Activated naive CD8-positive, alpha-beta T cell (primary cell): ENCODE data around the gene KCNK17.
A peak's percentile ranks its signal among the peaks of the same experiment; 100 is the strongest.

Source experiments
- H3K27ac Mint-ChIP-seq: one replicate; pipeline ENCODE4 v1.8.0; 2021; ENCODE audit warnings: mixed read lengths
- H3K27me3 Mint-ChIP-seq: one replicate; pipeline ENCODE4 v1.8.0; 2021; ENCODE audit warnings: mixed read lengths
- H3K36me3 Mint-ChIP-seq: one replicate; pipeline ENCODE4 v1.8.0; 2021; ENCODE audit warnings: mixed read lengths
- H3K4me1 Mint-ChIP-seq: one replicate; pipeline ENCODE4 v1.8.0; 2021; ENCODE audit warnings: low read depth, mixed read lengths
- H3K4me3 Mint-ChIP-seq: one replicate; pipeline ENCODE4 v1.8.0; 2021; ENCODE audit warnings: mild to moderate bottlenecking, mixed read lengths
- H3K9me3 Mint-ChIP-seq: one replicate; pipeline ENCODE4 v1.8.0; 2021; ENCODE audit warnings: low read depth, mixed read lengths

KCNK17 gene, protein sequence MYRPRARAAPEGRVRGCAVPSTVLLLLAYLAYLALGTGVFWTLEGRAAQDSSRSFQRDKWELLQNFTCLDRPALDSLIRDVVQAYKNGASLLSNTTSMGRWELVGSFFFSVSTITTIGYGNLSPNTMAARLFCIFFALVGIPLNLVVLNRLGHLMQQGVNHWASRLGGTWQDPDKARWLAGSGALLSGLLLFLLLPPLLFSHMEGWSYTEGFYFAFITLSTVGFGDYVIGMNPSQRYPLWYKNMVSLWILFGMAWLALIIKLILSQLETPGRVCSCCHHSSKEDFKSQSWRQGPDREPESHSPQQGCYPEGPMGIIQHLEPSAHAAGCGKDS

DNA sequence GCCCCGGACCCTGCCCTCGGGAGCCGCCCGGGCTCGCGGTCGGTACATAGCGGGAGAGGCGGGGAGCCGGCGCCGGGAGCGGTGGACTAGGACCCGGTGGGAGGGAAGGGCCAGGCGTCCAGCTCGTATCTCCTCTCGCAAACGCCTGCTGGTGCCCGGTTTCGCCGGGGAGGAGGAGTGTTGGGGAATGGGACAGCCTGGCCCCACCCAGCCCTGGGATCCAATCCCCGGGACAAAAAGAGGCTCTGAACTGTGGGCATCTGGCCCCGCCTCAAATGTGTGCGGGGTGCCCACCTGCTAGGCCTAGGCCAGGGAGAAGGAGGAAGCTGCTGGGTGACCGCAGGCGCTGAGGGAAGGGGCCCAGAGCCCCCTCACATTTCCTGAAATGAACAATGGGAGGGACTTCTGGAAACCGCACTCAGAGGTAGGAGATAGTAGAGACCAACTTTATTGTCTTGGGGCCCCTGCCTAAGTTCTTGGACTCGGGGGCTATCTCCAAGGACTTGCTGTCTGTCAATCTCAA lies at the start of gene KCNK17:
Gene KCNK17, minus strand, starts transcription at position 147 of the 523 bp plus-strand sequence. Its CDS starts 99 bp downstream, at position 48.
- Mint-ChIP-seq H3K4me1 (peaks cover 2% of the 10 kb centered on the region), H3K36me3 (no peaks in the 10 kb centered on the region), H3K27ac (no peak within 1 kb of the TSS), H3K9me3 (no peaks in the 10 kb centered on the region), H3K27me3 (peaks cover 23% of the 10 kb centered on the region), H3K4me3 (peak within 1 kb of the TSS; percentile 27)

DNA sequence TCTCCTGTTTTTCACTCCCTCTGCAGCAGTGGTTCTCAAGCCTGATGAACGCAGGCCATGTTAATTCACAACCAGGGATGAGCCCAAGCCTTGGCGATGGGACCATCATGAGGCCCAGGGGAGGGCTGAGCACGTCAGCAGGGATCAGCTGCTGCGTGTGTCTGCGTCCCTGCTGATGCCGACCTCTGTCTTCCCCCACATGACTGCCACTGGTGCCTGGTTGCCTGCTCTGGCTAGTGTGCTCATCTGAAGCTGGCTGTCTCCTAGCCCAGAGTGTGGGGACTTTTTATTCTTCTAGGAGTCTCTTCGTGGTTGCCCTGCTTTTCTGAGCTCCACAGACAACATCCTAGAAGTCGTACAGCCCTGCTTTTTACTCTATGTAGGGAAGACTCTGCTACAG lies 49.1 kb upstream of the KCNK17 start:
- Mint-ChIP-seq H3K27ac (no peak overlapping the region), H3K36me3 (no peaks in the 10 kb centered on the region), H3K4me1 (peaks cover 5% of the 10 kb centered on the region), H3K4me3 (no peak overlapping the region), H3K9me3 (no peaks in the 10 kb centered on the region), H3K27me3 (peaks cover 4% of the 10 kb centered on the region)

DNA sequence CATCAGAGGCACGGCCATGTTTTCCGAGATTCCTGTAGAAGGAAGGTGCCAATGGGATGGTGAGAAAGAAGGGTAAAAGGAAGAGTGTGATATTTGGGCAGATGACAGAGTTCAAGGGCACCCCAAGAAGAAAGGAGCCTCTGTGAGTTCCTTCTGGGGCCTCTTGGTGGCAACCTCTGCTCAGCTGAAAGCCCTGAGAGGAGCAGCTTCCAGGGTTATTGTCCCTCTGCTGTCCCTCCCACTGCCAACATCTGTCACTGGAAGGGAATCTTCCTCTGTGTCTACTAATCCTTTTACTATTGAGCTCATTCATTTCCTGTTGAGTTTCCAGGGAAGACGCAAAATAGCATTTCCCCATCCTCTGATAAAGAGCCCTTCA lies 48.3 kb upstream of the KCNK17 start:
- no peaks in the 10 kb centered on the region for H3K36me3 Mint-ChIP-seq
- H3K9me3 Mint-ChIP-seq: no peaks in the 10 kb centered on the region
- peaks cover 5% of the 10 kb centered on the region for H3K4me1 Mint-ChIP-seq
- no peak overlapping the region for H3K4me3 Mint-ChIP-seq
- H3K27ac Mint-ChIP-seq: no peak overlapping the region
- peaks cover 4% of the 10 kb centered on the region for H3K27me3 Mint-ChIP-seq

DNA sequence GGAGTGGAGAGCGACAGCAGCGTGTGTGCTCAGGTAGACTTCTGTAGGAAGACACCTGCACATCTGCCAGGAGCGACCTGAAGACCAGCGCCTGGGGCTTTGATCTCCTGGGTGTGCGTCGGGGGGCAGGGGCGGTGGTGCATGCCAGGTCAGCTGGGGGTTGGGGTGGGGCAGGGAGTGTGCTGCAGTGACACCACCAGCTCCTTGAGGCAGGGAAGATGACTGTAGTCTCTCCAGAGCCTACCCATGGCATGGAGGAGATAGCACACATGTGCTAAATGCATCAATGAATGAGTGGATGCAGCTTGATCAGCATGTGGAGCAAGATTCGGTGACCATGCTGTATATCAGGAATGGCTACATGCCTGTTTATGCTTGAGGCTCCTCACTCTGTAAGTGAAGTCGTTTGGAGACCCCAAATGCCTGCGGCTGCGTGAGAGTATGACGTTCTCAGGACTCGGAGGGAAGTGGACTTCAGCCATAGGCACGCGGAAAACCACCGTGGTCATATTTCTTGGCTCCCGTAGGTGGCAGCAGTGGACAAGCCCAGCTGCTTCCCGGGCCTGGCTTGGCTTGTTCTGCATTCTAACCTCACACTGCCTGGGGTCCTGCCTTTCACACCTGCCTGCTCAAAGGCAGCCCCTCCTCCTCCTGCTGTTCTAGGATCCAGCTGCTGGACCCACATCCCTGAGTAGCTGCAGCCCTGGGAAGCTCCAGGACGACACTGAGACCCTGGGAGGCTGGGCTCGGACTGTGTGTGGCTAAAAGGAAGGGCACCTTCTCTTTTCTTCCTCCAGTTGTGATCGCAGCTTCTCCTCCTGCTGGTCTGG lies 47.7 kb upstream of the KCNK17 start:
- Mint-ChIP-seq H3K4me3 (no peak overlapping the region), H3K36me3 (no peaks in the 10 kb centered on the region), H3K4me1 (peaks cover 5% of the 10 kb centered on the region), H3K27me3 (peaks cover 4% of the 10 kb centered on the region), H3K27ac (no peak overlapping the region), H3K9me3 (no peaks in the 10 kb centered on the region)

DNA sequence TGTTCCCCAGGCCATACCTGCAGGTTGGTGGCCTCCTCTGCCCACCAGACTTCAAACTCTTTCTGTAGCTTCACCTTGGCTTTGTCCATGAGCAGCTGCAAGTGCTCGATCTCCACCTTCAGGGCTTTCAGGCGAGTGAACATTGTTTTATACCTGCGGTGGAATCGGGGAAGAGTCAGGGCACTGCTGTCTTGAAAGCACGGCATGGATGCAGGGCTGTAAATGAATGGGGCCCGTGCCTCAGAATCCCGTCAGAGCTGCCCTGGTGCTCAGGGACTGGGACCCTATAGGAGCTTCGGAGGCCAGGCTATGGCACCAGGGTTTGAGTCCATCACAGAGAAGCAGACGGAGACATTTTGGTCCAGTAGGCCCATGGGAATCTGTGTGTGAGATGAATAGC lies 46.2 kb upstream of the KCNK17 start:
- Mint-ChIP-seq H3K4me1 (peaks cover 5% of the 10 kb centered on the region), H3K4me3 (no peak overlapping the region), H3K9me3 (no peaks in the 10 kb centered on the region), H3K27ac (no peak overlapping the region), H3K36me3 (no peaks in the 10 kb centered on the region), H3K27me3 (peaks cover 4% of the 10 kb centered on the region)

DNA sequence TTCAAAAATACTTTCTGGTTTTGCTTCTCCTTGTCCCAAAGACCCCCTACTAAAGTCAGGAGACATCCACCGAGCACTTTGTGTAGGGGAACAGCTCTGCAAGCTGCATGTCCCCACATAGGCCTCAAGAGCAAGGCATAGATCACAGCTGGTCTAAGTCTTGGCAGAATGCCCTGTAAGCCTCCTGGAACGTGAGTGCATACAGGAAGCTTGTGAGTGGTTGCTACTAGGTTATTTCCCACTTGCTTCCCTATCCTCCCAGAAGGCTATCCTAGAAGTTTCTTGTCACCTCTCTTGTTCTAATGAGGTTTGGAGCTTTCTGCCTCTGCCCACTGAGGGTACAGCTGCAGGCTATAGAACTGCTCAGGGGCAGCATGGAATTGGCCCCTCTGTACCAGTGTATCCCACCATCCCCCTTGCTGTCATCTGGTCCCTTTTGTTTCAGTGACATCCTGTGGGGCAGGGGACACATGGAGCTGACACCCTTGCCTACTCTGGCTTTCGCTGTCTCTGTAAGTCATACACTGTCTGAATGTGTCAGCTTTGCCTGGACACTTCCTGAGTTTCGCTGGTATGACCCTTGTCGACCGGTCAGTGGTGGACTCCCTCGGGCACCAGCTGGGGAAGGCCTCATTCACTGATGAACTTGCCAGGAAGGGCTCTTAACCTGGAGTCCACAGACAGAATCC lies 43.9 kb upstream of the KCNK17 start:
- Mint-ChIP-seq H3K36me3 (no peaks in the 10 kb centered on the region), H3K27ac (no peak overlapping the region), H3K4me1 (peaks cover 5% of the 10 kb centered on the region), H3K27me3 (peaks cover 1% of the 10 kb centered on the region), H3K4me3 (no peak overlapping the region), H3K9me3 (no peaks in the 10 kb centered on the region)

DNA sequence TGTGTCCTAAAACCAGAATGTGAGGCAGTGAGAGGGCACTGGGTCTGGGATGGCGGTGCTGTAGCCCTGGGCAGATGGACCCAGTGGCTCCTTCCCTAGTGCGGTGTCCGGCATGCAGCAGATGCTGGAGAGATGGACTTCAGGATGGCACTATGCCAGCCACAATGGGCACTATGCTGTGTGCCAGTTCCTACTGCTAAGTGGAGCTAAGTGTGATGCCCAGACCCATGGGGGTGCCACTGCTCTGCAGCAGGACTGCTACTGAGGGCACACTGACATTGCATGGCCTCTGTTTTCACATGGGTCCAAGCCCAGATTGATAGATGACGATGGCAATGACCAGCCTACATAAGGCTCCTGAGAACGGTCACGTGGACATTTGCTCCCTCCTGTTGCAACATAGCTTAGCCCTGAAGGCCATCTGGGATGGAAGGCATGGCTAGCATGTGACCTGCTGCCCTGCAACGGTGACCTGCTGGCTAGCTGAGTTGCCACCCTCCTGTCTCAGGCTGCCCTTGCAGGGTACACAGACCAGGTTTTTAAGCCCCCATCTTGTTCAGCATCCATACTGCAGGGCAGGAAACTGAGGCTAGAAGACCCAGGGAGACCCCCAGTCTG lies 39.6 kb upstream of the KCNK17 start:
- Mint-ChIP-seq H3K4me1 (no peaks in the 10 kb centered on the region), H3K9me3 (no peaks in the 10 kb centered on the region), H3K27me3 (no peaks in the 10 kb centered on the region), H3K36me3 (no peaks in the 10 kb centered on the region), H3K27ac (no peak overlapping the region), H3K4me3 (no peak overlapping the region)

DNA sequence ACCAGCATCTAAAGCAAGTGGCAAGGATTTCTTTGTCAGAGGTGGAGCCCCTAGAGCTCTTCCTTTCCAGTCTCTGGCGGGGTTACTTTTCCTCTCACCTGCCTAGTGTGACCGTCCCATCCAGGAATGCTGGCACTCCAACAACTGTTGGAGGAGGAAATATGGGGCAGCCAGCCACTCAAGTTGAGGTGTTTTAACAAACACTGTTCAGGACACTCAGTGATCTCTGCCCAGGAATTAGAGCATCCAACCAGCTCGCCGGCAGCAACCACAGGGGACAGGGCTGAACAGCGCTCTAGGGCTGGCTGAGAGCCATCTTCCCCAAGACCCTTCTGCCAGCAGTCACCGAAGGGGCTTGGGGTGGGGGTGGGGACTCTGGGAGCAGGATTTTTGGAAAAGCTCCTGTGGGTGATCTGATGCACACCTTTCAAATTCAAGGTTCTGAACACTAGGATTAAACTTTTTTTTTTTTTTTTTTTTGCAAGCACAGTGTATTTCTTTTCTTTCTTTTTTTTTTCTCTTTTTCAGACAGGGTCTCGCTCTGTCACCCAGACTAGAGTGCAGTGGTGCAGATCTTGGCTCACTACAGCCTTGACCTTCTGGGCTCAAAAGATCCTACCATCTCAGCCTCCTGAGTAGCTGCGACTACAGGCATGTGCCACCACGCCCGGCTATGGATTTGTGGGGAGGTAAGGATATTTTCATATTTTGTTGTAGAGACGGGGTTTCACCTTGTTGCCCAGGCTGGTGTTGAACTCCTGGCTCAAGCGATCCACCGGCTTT lies 36.7 kb upstream of the KCNK17 start:
- Mint-ChIP-seq H3K36me3 (no peaks in the 10 kb centered on the region), H3K27ac (no peak overlapping the region), H3K27me3 (no peaks in the 10 kb centered on the region), H3K4me1 (no peaks in the 10 kb centered on the region), H3K4me3 (no peak overlapping the region), H3K9me3 (no peaks in the 10 kb centered on the region)

DNA sequence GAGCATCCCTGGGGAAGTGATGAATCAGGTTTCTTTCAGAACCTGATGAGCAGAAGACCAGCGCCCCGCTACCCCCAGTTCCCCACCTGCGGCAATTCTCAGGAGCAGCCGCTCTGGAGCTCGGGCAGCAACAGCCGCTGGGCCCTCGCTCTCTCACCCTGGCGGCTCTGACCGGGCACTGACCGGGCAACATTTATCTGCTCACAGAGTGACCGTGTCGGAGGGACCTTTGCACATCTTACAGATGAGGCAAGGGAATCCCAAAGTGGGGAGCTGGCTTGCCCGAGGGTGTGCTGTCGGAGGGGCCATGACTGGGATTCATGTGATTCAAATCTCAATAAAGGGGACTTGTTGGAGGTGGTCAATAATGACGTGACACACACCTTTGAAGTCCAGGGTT lies 34.5 kb upstream of the KCNK17 start:
- Mint-ChIP-seq H3K27me3 (no peaks in the 10 kb centered on the region), H3K36me3 (no peaks in the 10 kb centered on the region), H3K4me3 (no peak overlapping the region)

DNA sequence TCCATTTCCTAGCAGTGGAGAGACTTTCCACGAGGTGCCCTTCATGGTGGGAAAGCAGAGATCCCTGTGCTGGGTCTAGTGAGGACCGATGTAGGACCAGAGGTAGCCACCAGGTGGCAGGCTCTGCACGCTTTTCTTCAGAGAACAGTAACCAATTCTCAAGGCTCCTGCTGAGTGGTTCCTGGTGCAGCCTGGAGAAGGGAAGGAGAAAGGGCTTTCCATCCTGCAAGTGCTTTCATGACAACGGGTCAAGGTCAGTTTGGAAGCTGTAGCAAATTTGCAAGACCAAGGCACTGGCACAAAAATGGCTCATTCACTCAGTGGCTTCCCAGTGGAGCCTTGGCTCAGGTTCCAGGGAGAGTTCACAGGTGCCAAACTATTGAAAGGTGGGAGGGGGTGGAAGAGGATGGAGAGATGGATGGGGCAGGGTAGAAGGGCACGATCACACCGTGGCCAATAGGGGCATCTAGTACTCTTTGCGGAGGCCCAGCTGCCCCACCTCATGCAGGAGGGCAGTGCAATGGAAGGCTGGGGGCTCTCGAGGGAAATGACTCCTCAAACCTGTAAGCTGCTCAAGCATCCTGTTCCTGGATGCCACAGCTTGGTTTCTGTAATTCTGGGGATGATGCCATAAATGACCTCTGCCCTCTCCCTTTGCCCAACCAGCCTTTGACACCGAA lies 33.8 kb upstream of the KCNK17 start:
- Mint-ChIP-seq H3K36me3 (no peaks in the 10 kb centered on the region), H3K27me3 (no peaks in the 10 kb centered on the region), H3K27ac (no peak overlapping the region), H3K4me1 (no peaks in the 10 kb centered on the region), H3K4me3 (no peak overlapping the region), H3K9me3 (no peaks in the 10 kb centered on the region)

More for the DNA sequence above, 34.5 kb upstream of the KCNK17 start:
- H3K9me3 Mint-ChIP-seq: no peaks in the 10 kb centered on the region
- H3K4me1 Mint-ChIP-seq: no peaks in the 10 kb centered on the region
- no peak overlapping the region for H3K27ac Mint-ChIP-seq

DNA sequence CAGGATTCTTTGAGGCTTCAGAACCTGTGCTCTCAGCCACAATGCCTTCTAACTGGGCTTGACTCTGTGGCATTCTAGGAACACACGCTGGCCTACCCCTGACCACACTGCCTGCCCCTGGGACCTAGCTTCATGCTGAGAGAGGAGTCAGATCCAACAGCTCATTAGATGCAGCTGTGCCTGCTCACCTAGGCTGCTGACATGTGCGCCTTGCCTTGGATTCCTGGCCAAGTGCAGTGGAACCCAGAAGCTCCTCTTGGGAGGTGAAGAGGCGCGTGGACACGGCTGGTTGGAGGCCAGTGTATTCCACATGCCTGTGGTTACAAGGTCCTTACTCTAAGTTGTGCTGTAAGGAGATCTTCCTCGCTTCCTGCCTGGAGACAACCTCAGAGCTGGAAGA lies 33.0 kb upstream of the KCNK17 start:
- H3K27ac Mint-ChIP-seq: no peak overlapping the region
- no peak overlapping the region for H3K4me3 Mint-ChIP-seq
- no peaks in the 10 kb centered on the region for H3K36me3 Mint-ChIP-seq
- H3K4me1 Mint-ChIP-seq: no peaks in the 10 kb centered on the region
- H3K9me3 Mint-ChIP-seq: no peaks in the 10 kb centered on the region
- no peaks in the 10 kb centered on the region for H3K27me3 Mint-ChIP-seq

DNA sequence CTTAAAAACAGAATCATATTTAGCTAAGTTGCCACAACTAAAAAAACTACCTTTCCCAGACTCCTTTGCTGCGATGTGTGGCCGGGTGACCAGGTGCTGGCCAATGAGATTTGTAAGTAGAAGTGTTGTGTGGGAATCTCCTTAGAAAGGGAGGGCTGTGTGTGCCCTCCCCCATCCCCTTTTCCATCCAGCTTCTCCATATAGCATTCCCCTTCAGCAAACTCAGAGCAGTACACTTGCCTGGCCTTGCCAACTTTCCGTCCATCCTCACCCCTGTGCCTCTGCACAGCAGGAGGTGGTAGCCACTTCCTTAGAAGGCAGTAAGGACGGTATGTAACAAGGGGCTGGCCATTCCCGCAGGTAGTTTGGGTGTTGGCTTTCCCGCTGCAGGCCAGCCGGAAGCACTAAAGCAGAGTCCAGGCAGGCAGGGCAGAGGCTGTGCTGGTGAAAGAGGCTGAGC lies 30.6 kb upstream of the KCNK17 start:
- Mint-ChIP-seq H3K36me3 (no peaks in the 10 kb centered on the region), H3K9me3 (no peaks in the 10 kb centered on the region), H3K27ac (no peak overlapping the region), H3K4me3 (no peak overlapping the region), H3K4me1 (no peaks in the 10 kb centered on the region), H3K27me3 (no peaks in the 10 kb centered on the region)

DNA sequence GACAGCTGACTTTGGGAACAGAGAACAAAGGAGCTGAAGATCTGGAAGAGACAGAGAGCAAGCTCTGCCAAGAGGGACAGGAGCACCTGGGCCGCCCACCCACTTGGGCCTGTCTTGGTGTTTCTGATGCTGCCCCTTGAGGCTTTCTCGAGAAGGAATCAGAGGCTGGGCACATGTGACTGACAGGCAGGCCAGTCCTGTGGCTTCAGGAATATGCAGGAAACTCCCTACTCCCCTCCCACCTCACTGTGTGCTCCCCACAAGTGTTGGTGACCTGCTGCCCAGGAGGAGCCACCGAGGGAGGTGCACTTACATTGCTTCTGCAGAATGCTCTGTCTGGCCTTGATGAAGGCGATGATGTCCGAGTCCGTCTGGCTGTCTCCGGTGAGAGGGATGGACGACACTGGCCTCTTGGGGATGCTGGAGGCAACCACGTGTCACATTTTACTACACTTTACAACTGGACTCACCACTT lies 29.2 kb upstream of the KCNK17 start:
- Mint-ChIP-seq H3K9me3 (no peaks in the 10 kb centered on the region), H3K4me1 (no peaks in the 10 kb centered on the region), H3K27me3 (peaks cover 3% of the 10 kb centered on the region), H3K4me3 (no peak overlapping the region), H3K27ac (no peak overlapping the region), H3K36me3 (no peaks in the 10 kb centered on the region)
